H9 (cell line): ENCODE results near the gene BBOX1. TPM values are rescaled to one million over a fixed set of nuclear protein-coding genes. Genes with fewer than 3 reads are reported as not detected.

Source experiments
- DNase-seq: peaks from one replicate; pipeline ENCODE4 v3.0.0-alpha.2; 2017
- H2AFZ ChIP-seq: one replicate; pipeline ENCODE4 v1.6.1; 2013; ENCODE audit warnings: mild to moderate bottlenecking, low read length, control low read depth, moderate library complexity
- H2AK5ac ChIP-seq: 2 replicates; pipeline ENCODE4 v1.6.1; 2013; ENCODE audit warnings: low read length, control low read depth, mixed read lengths; ENCODE audit not compliant: insufficient read length
- H2BK120ac ChIP-seq: one replicate; pipeline ENCODE4 v1.6.1; 2013; ENCODE audit warnings: low read depth, mild to moderate bottlenecking, low read length, control low read depth, inconsistent platforms; ENCODE audit not compliant: poor library complexity, severe bottlenecking
- H2BK12ac ChIP-seq: 2 replicates; pipeline ENCODE4 v1.6.1; 2013; ENCODE audit warnings: low read length, control low read depth, mixed read lengths, low read depth; ENCODE audit not compliant: insufficient read length
- H2BK15ac ChIP-seq: 2 replicates; pipeline ENCODE4 v1.6.1; 2013; ENCODE audit warnings: low read depth, low read length, control low read depth
- H2BK20ac ChIP-seq: one replicate; pipeline ENCODE4 v1.6.1; 2013; ENCODE audit warnings: low read depth, mild to moderate bottlenecking, low read length, control low read depth, inconsistent platforms; ENCODE audit not compliant: poor library complexity, severe bottlenecking
- H2BK5ac ChIP-seq: 2 replicates; pipeline ENCODE4 v1.6.1; 2013; ENCODE audit warnings: low read length, control low read depth, mixed read lengths; ENCODE audit not compliant: insufficient read length
- H3K14ac ChIP-seq: 2 replicates; pipeline ENCODE4 v1.6.1; 2013; ENCODE audit warnings: low read length, control low read depth; ENCODE audit not compliant: insufficient read depth
- H3K18ac ChIP-seq: 2 replicates; pipeline ENCODE4 v1.6.1; 2013; ENCODE audit warnings: low read depth, mild to moderate bottlenecking, mixed read lengths, low read length, control low read depth; ENCODE audit not compliant: insufficient read length
- H3K23ac ChIP-seq: 2 replicates; pipeline ENCODE4 v1.6.1; 2013; ENCODE audit warnings: low read length, control low read depth, mixed read lengths, low read depth; ENCODE audit not compliant: insufficient read length
- H3K23me2 ChIP-seq: 2 replicates; pipeline ENCODE4 v1.6.1; 2013; ENCODE audit warnings: low read depth, mild to moderate bottlenecking, mixed read lengths, low read length, control low read depth; ENCODE audit not compliant: insufficient read length, poor library complexity, severe bottlenecking
- H3K27ac ChIP-seq: 2 replicates; pipeline ENCODE4 v1.5.1; 2013; ENCODE audit warnings: low read length, control low read depth, mixed read lengths, low read depth; ENCODE audit not compliant: insufficient read length
- H3K27me3 ChIP-seq: 2 replicates; pipeline ENCODE4 v1.6.1; 2013; ENCODE audit warnings: low read length, control low read depth, inconsistent platforms; ENCODE audit not compliant: insufficient read depth
- H3K4ac ChIP-seq: 2 replicates; pipeline ENCODE4 v1.6.1; 2013; ENCODE audit warnings: low read depth, mild to moderate bottlenecking, control low read depth, inconsistent platforms, low read length, moderate library complexity
- H3K4me1 ChIP-seq: 2 replicates; pipeline ENCODE4 v1.6.1; 2013; ENCODE audit warnings: low read length, control low read depth, inconsistent platforms; ENCODE audit not compliant: insufficient read depth
- H3K4me2 ChIP-seq: 2 replicates; pipeline ENCODE4 v1.6.1; 2013; ENCODE audit warnings: low read length, control low read depth, mixed read lengths; ENCODE audit not compliant: insufficient read length, insufficient read depth
- H3K56ac ChIP-seq: 2 replicates; pipeline ENCODE4 v1.6.1; 2013; ENCODE audit warnings: low read depth, mild to moderate bottlenecking, mixed read lengths, low read length, control low read depth; ENCODE audit not compliant: insufficient read length
- H3K79me1 ChIP-seq: 2 replicates; pipeline ENCODE4 v1.6.1; 2013; ENCODE audit warnings: low read depth, mild to moderate bottlenecking, moderate library complexity, low read length, control low read depth, inconsistent platforms; ENCODE audit not compliant: insufficient read depth, poor library complexity, severe bottlenecking
- H3K79me2 ChIP-seq: 2 replicates; pipeline ENCODE4 v1.6.1; 2013; ENCODE audit warnings: low read length, control low read depth, inconsistent platforms; ENCODE audit not compliant: insufficient read depth
- H3K9ac ChIP-seq: 2 replicates; pipeline ENCODE4 v1.6.1; 2013; ENCODE audit warnings: low read length, control low read depth, mixed read lengths; ENCODE audit not compliant: insufficient read length; ENCODE audit errors: extremely low read depth
- H3K9me3 ChIP-seq: one replicate; pipeline ENCODE4 v1.6.1; 2013; ENCODE audit warnings: low read depth, low read length, inconsistent platforms; ENCODE audit not compliant: control insufficient read depth
- H3T11ph ChIP-seq: one replicate; pipeline ENCODE4 v1.6.1; 2013; ENCODE audit warnings: mild to moderate bottlenecking, low read length, control low read depth, inconsistent platforms
- H4K20me1 ChIP-seq: one replicate; pipeline ENCODE4 v1.6.1; 2013; ENCODE audit not compliant: control insufficient read depth, insufficient read length, insufficient read depth
- H4K5ac ChIP-seq: 2 replicates; pipeline ENCODE4 v1.6.1; 2013; ENCODE audit warnings: low read depth, mild to moderate bottlenecking, mixed read lengths, low read length, control low read depth; ENCODE audit not compliant: insufficient read length
- H4K8ac ChIP-seq: replicated peaks from 2 replicates; pipeline ENCODE4 v1.6.1; 2013; ENCODE audit warnings: low read length, control low read depth, mixed read lengths, low read depth; ENCODE audit not compliant: insufficient read length
- H4K91ac ChIP-seq: 2 replicates; pipeline ENCODE4 v1.6.1; 2013; ENCODE audit warnings: low read depth, mild to moderate bottlenecking, moderate library complexity, mixed read lengths, low read length, control low read depth; ENCODE audit not compliant: insufficient read length
- H3K27ac Mint-ChIP-seq, 3 experiments: 2 replicates in 2 of 3; 3 replicates in 1 of 3; pipeline ENCODE4 v1.8.0; 2020 to 2021; ENCODE audit warnings: mixed read lengths in 3 of 3, mild to moderate bottlenecking in 1 of 3, moderate library complexity in 1 of 3
- H3K27me3 Mint-ChIP-seq: 2 replicates; pipeline ENCODE4 v1.8.0; 2021; ENCODE audit warnings: low read depth, mild to moderate bottlenecking, moderate library complexity, mixed read lengths
- H3K36me3 Mint-ChIP-seq, 3 experiments: 2 replicates in 2 of 3; 3 replicates in 1 of 3; pipeline ENCODE4 v1.8.0; 2020 to 2021; ENCODE audit warnings: low read depth in 3 of 3, mixed read lengths in 3 of 3; ENCODE audit not compliant: insufficient read depth in 1 of 3
- H3K4me1 Mint-ChIP-seq, 2 experiments: 2 replicates each; pipeline ENCODE4 v1.8.0; 2020; ENCODE audit warnings: mixed read lengths in 2 of 2
- H3K4me3 Mint-ChIP-seq, 2 experiments: 2 replicates in 1 of 2; 3 replicates in 1 of 2; pipeline ENCODE4 v1.8.0; 2020 to 2021; ENCODE audit warnings: mild to moderate bottlenecking in 2 of 2, mixed read lengths in 2 of 2, moderate library complexity in 1 of 2
- H3K9me3 Mint-ChIP-seq, 2 experiments: 2 replicates in 1 of 2; 3 replicates in 1 of 2; pipeline ENCODE4 v1.8.0; 2020; ENCODE audit warnings: mild to moderate bottlenecking in 2 of 2, mixed read lengths in 2 of 2, moderate library complexity in 1 of 2
- CTCF ChIP-seq: fragments of 200-600 bp; sonication (generic); conservative IDR thresholded peaks from 3 replicates; pipeline ENCODE4 v1.8.0; 2021; ENCODE audit warnings: antibody characterized with exemption, mild to moderate bottlenecking
- total RNA-seq: library from RNA; stranded (reverse); gene quantifications from 2 replicates; pipeline ENCODE4 v1.2.1, GENCODE V29; 2021

BBOX1 gene
- total RNA-seq, 1 experiment from 2014 or later = not detected

- no peaks in the 10 kb centered on the region for H3K23me2 ChIP-seq
- no peak overlapping the region for H2BK12ac ChIP-seq
- H4K5ac ChIP-seq = no peak overlapping the region
- H3K4me3 Mint-ChIP-seq = no peak overlapping the region
- no peak overlapping the region for H3K23ac ChIP-seq
- H3K27me3 ChIP-seq = no peaks in the 10 kb centered on the region
- no peak overlapping the region for H3K27ac Mint-ChIP-seq
- no peaks in the 10 kb centered on the region for H3K36me3 Mint-ChIP-seq
- no peak overlapping the region for H3K56ac ChIP-seq
- H4K20me1 ChIP-seq = no peaks in the 10 kb centered on the region
- H2BK15ac ChIP-seq = no peak overlapping the region
- H3K18ac ChIP-seq = no peak overlapping the region
- H4K8ac ChIP-seq = no peak overlapping the region
- no peak overlapping the region for H3T11ph ChIP-seq
- no peak overlapping the region for H3K9ac ChIP-seq
- no peak overlapping the region for H2AFZ ChIP-seq
- no peak overlapping the region for H3K27ac ChIP-seq
- H3K4me1 Mint-ChIP-seq = peaks cover 0 to 7% of the 10 kb centered on the region in 2 experiments; a peak in 2 of 4 replicates
- no peak overlapping the region for H3K4me2 ChIP-seq
- no peak overlapping the region for H2AK5ac ChIP-seq
- no peak for TF ChIP-seq CTCF
- no peak overlapping the region for H3K4ac ChIP-seq
- no peak for DNase-seq
- H3K27me3 Mint-ChIP-seq = no peaks in the 10 kb centered on the region
- H3K9me3 ChIP-seq = no peaks in the 10 kb centered on the region
- H2BK5ac ChIP-seq = no peak overlapping the region
- no peak overlapping the region for H2BK120ac ChIP-seq
- no peaks in the 10 kb centered on the region for H3K79me1 ChIP-seq
- H3K14ac ChIP-seq = no peak overlapping the region
- no peaks in the 10 kb centered on the region; the same call in 1 of the 2 replicates for H3K4me1 ChIP-seq
- H4K91ac ChIP-seq = no peak overlapping the region
- H3K79me2 ChIP-seq = no peaks in the 10 kb centered on the region
- no peak overlapping the region for H2BK20ac ChIP-seq
- H3K9me3 Mint-ChIP-seq = no peaks in the 10 kb centered on the region; a peak in 2 of 5 replicates
Measured at GRCh38 chr11:27148506-27148905, 107.9 kb downstream of the BBOX1 start.
